Ishikawa (cell line): ENCODE data around the gene GADD45B.

Experiments
- CEBPB ChIP-seq: IDR thresholded peaks from 2 replicates; pipeline ENCODE4 v1.6.1; 2012
- CREB1 ChIP-seq: IDR thresholded peaks from 2 replicates; pipeline ENCODE4 v1.6.1; 2012; ENCODE audit warnings: low read depth
- EGR1 ChIP-seq: IDR thresholded peaks from 2 replicates; pipeline ENCODE4 v1.6.1; 2012
- EP300 ChIP-seq: IDR thresholded peaks from 2 replicates; pipeline ENCODE4 v1.6.1; 2012; ENCODE audit warnings: borderline replicate concordance
- FOXM1 ChIP-seq: IDR thresholded peaks from 2 replicates; pipeline ENCODE4 v1.6.1; 2012; ENCODE audit warnings: low read depth, borderline replicate concordance
- NFIC ChIP-seq: IDR thresholded peaks from 2 replicates; pipeline ENCODE4 v1.6.1; 2012
- RAD21 ChIP-seq: IDR thresholded peaks from 2 replicates; pipeline ENCODE4 v1.6.1; 2012; ENCODE audit warnings: low read depth
- TAF1 ChIP-seq: IDR thresholded peaks from 2 replicates; pipeline ENCODE4 v1.6.1; 2012; ENCODE audit warnings: low read depth, mild to moderate bottlenecking
- TCF12 ChIP-seq: IDR thresholded peaks from 2 replicates; pipeline ENCODE4 v1.6.1; 2012; ENCODE audit warnings: low read depth
- TEAD4 ChIP-seq: IDR thresholded peaks from 2 replicates; pipeline ENCODE4 v1.6.1; 2012
- YY1 ChIP-seq: IDR thresholded peaks from 2 replicates; pipeline ENCODE4 v1.6.1; 2012; ENCODE audit warnings: low read depth
- ZBTB7A ChIP-seq: IDR thresholded peaks from 2 replicates; pipeline ENCODE4 v1.6.1; 2012; ENCODE audit warnings: low read depth
- TF ChIP-seq, protein P1 (sequence below): IDR thresholded peaks from 2 replicates; pipeline ENCODE4 v1.6.1; 2012; ENCODE audit warnings: low read depth, mild to moderate bottlenecking
- TF ChIP-seq, protein P2 (sequence below): IDR thresholded peaks from 2 replicates; pipeline ENCODE4 v1.6.1; 2012
- TF ChIP-seq, protein P3 (sequence below): IDR thresholded peaks from 2 replicates; pipeline ENCODE4 v1.6.1; 2012

The GADD45B gene

DNA sequence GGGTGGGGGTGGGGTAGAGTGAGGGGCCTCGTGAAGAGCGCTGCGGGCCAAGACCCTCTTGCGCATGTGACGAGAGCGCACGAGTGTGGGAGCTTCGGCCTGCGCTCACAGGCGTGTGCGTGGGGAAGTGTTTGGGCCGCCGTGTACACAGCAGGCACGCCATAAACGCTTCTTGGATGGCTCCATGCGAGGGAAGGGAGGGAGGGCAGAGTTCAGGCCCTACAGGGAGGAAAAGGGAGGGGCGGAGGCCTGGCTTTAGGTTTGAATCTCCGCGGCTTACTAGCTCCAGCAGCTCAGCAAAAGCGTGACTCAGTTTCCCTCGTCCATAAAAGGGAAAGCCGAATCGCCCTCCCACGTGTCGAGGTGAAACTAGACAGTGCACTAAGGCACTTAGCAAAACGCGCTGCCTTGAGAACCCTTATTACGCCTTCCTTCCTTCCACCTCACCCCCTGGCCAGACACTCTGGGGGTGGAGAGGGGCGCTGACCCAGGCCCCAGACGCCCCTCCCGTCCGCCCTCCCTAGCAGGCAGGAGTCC lies 12.5 kb downstream of the GADD45B start:
- TF ChIP-seq CREB1 (no peak), CEBPB (no peak), TAF1 (no peak), EGR1 (no peak), ZBTB7A (no peak), NFIC (no peak), YY1 (no peak), RAD21 (no peak), TCF12 (no peak), FOXM1 (no peak), EP300 (no peak)
- TF ChIP-seq, protein P1, sequence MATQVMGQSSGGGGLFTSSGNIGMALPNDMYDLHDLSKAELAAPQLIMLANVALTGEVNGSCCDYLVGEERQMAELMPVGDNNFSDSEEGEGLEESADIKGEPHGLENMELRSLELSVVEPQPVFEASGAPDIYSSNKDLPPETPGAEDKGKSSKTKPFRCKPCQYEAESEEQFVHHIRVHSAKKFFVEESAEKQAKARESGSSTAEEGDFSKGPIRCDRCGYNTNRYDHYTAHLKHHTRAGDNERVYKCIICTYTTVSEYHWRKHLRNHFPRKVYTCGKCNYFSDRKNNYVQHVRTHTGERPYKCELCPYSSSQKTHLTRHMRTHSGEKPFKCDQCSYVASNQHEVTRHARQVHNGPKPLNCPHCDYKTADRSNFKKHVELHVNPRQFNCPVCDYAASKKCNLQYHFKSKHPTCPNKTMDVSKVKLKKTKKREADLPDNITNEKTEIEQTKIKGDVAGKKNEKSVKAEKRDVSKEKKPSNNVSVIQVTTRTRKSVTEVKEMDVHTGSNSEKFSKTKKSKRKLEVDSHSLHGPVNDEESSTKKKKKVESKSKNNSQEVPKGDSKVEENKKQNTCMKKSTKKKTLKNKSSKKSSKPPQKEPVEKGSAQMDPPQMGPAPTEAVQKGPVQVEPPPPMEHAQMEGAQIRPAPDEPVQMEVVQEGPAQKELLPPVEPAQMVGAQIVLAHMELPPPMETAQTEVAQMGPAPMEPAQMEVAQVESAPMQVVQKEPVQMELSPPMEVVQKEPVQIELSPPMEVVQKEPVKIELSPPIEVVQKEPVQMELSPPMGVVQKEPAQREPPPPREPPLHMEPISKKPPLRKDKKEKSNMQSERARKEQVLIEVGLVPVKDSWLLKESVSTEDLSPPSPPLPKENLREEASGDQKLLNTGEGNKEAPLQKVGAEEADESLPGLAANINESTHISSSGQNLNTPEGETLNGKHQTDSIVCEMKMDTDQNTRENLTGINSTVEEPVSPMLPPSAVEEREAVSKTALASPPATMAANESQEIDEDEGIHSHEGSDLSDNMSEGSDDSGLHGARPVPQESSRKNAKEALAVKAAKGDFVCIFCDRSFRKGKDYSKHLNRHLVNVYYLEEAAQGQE = no peak
- TF ChIP-seq, protein P2, sequence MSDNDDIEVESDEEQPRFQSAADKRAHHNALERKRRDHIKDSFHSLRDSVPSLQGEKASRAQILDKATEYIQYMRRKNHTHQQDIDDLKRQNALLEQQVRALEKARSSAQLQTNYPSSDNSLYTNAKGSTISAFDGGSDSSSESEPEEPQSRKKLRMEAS = no peak
- TF ChIP-seq, protein P3, sequence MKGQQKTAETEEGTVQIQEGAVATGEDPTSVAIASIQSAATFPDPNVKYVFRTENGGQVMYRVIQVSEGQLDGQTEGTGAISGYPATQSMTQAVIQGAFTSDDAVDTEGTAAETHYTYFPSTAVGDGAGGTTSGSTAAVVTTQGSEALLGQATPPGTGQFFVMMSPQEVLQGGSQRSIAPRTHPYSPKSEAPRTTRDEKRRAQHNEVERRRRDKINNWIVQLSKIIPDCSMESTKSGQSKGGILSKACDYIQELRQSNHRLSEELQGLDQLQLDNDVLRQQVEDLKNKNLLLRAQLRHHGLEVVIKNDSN = no peak

DNA sequence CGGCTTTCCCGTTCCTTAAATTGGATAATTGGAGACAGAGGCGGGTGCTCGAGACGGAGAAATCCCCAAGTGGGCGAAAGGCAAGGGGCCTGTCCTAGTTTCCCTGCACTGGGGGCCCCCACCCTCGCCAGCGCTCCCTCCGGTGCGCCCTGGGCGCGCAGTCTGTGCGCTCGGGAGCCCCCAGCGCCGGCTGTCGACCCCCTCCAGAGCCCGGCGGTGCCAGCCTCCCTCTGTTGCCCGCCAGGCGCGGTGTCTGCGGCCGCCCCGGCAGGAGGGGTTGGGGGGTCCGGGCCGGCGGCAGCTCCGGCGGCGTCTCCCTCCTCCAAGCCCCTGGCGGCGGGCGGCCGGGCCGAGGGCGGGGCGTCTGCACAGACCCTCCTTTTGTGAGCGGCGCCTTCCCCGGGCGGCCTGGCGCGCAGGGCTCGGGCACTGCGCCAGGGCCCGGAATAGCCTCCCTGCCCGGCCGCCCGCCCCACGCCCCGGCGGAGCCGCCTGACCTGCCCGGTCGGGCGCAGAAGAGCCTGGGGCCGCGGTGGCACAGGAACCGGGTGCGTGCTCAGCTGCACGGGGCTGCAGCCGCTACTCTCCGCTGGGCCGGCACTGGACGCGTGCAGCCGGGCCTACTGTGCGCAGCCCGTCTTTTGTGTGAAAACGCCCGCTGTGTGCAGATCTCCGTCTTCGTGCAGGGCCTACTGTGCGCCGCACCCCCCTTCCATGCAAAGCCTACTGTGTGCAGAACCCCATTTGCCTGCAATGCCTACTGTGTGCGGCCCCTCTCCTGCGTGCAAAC lies 13.2 kb downstream of the GADD45B start:
- TF ChIP-seq TEAD4 = 0 out of 2 replicates have a peak, but pooled peaks have one; percentile 7
- no peak for TF ChIP-seq EGR1
- peak; percentile 29; the same call in 1 of the 2 replicates for TF ChIP-seq TAF1
- TF ChIP-seq, protein P2 = peak; percentile 52; the same call in 1 of the 2 replicates
- TF ChIP-seq, protein P1 = no peak
- TF ChIP-seq NFIC = peak; percentile 62; the same call in 1 of the 2 replicates
- TF ChIP-seq YY1 = peak; percentile 21; the same call in 1 of the 2 replicates
- peak; percentile 37; the same call in 1 of the 2 replicates for TF ChIP-seq EP300
- 0 out of 2 replicates have a peak, but pooled peaks have one; percentile 59 for TF ChIP-seq ZBTB7A

DNA sequence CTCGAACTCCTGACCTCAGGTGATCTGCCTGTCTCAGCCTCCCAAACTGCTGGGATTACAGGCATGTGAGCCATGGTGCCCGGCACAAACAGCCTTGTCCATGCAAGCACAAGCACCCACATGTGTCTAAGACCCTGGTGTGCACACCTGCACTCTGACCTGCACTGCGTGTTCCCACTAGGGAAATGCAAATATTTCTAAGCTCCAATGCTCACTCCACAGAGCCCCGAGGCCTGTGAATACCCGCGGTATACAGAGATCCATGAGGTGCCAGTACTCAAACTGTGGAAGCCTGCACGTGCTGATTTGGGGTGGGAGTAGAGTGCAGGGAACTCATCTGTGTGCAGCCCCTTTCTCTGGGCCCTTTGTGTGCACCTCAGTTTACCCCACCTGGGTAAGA lies 14.7 kb downstream of the GADD45B start:
- TF ChIP-seq CREB1 (no peak), YY1 (no peak), RAD21 (no peak), TEAD4 (no peak), ZBTB7A (no peak), EP300 (no peak), EGR1 (no peak), TCF12 (no peak), NFIC (no peak), CEBPB (no peak), TAF1 (no peak), FOXM1 (no peak)
- TF ChIP-seq, protein P2 = no peak
- TF ChIP-seq, protein P3 = no peak
- TF ChIP-seq, protein P1 = no peak
